SK-N-SH (cell line): Measurements from ENCODE around the gene PDLIM5. TPM values are rescaled to one million over a fixed set of nuclear protein-coding genes. Genes with fewer than 3 reads are reported as not detected.

Experiments
- CTCF ChIA-PET: fragments of 300-600, 350-600 bp; formaldehyde crosslinking; extraction: SDS; loops from one replicate; lab custom pipeline; 2021; lab: Yijun Ruan, JAX
- POLR2A ChIA-PET: fragments of 350-600 bp; sonication (Branson Sonifier 250); formaldehyde crosslinking; extraction: SDS; loops from one replicate; lab custom pipeline; 2020; ENCODE audit warnings: antibody characterized with exemption, inconsistent platforms; lab: Yijun Ruan, JAX
- DNase-seq: peaks from one replicate; pipeline ENCODE4 v3.0.0; 2012
- H2AFZ ChIP-seq: fragments of 200-600 bp; sonication (generic); 2 replicates; pipeline ENCODE4 v1.8.1; 2016; ENCODE audit warnings: antibody characterized with exemption, mild to moderate bottlenecking, low read depth
- H3F3A ChIP-seq: fragments of 200-600 bp; sonication (generic); replicated peaks from 2 replicates; pipeline ENCODE3; 2016; ENCODE audit warnings: antibody characterized with exemption, mild to moderate bottlenecking; ENCODE audit not compliant: insufficient read depth
- H3K27ac ChIP-seq, 2 experiments: fragments of 200-500 bp in 1 of 2; fragments of 200-600 bp in 1 of 2; sonication (Bioruptor generic) in 1 of 2; sonication (generic), shearing (Covaris generic) in 1 of 2; 2 replicates each; pipeline versions ENCODE4 v1.5.1 to v1.6.1; 2014 to 2016; ENCODE audit warnings: low read depth in 2 of 2, inconsistent platforms in 1 of 2, low read length in 1 of 2, mild to moderate bottlenecking in 1 of 2, mixed read lengths in 1 of 2
- H3K27me3 ChIP-seq: fragments of 200-600 bp; sonication (generic), shearing (Covaris generic); 2 replicates; pipeline ENCODE4 v1.6.1; 2016; ENCODE audit warnings: mixed run types; ENCODE audit not compliant: insufficient read depth
- H3K36me3 ChIP-seq, 2 experiments: fragments of 200-500 bp in 1 of 2; fragments of 200-600 bp in 1 of 2; sonication (Bioruptor generic) in 1 of 2; sonication (generic) in 1 of 2; replicated peaks in 1 of 2; 2 replicates each; pipeline versions ENCODE3 to v1.5.1; 2014 to 2016; ENCODE audit warnings: low read length in 1 of 2, mild to moderate bottlenecking in 1 of 2; ENCODE audit not compliant: insufficient read depth in 2 of 2, control insufficient read depth in 1 of 2
- H3K4me1 ChIP-seq, 2 experiments: fragments of 200-500 bp in 1 of 2; fragments of 200-600 bp in 1 of 2; sonication (Bioruptor generic) in 1 of 2; sonication (generic), shearing (Covaris generic) in 1 of 2; 2 replicates each; pipeline versions ENCODE4 v1.5.1 to v1.6.1; 2014 to 2016; ENCODE audit warnings: low read depth in 1 of 2, low read length in 1 of 2, mixed run types in 1 of 2; ENCODE audit not compliant: insufficient read depth in 2 of 2, control insufficient read depth in 1 of 2
- H3K4me2 ChIP-seq: fragments of 200-600 bp; sonication (generic), shearing (Covaris generic); 2 replicates; pipeline ENCODE4 v1.6.1; 2017; ENCODE audit warnings: mixed run types
- H3K4me3 ChIP-seq, 2 experiments: fragments of 200-500 bp in 1 of 2; fragments of 200-600 bp in 1 of 2; sonication (Bioruptor generic) in 1 of 2; sonication (generic), shearing (Covaris generic) in 1 of 2; 2 replicates each; pipeline versions ENCODE4 v1.5.1 to v1.8.1; 2014 to 2016; ENCODE audit warnings: low read depth in 2 of 2, inconsistent platforms in 1 of 2, low read length in 1 of 2, mild to moderate bottlenecking in 1 of 2, mixed read lengths in 1 of 2, moderate library complexity in 1 of 2
- H3K79me2 ChIP-seq: fragments of 200-600 bp; sonication (generic); 2 replicates; pipeline ENCODE4 v1.8.1; 2017; ENCODE audit warnings: mild to moderate bottlenecking; ENCODE audit not compliant: insufficient read depth
- H3K9ac ChIP-seq: fragments of 200-600 bp; sonication (generic); 2 replicates; pipeline ENCODE4 v1.6.1; 2017; ENCODE audit warnings: mixed run types
- H3K9me2 ChIP-seq: fragments of 200-600 bp; sonication (generic); 2 replicates; pipeline ENCODE4 v1.6.1; 2017; ENCODE audit warnings: mixed run types
- H3K9me3 ChIP-seq: fragments of 200-600 bp; sonication (generic); 2 replicates; pipeline ENCODE4 v1.6.1; 2017; ENCODE audit warnings: mixed run types, mild to moderate bottlenecking, moderate library complexity
- H4K20me1 ChIP-seq: fragments of 200-600 bp; sonication (generic); 2 replicates; pipeline ENCODE4 v1.6.1; 2017; ENCODE audit warnings: mild to moderate bottlenecking, mixed run types; ENCODE audit not compliant: insufficient read depth
- CHD2 ChIP-seq: fragments of 150-350 bp; IDR thresholded peaks from 2 replicates; pipeline ENCODE4 v1.6.1; 2018; ENCODE audit warnings: low read length; ENCODE audit not compliant: partially characterized antibody
- ELF1 ChIP-seq: IDR thresholded peaks from 2 replicates; pipeline ENCODE4 v1.4.0; 2012
- EP300 ChIP-seq, 2 experiments: IDR thresholded peaks; 2 replicates each; pipeline versions ENCODE4 v1.4.0 to v1.6.1; 2012; ENCODE audit warnings: borderline replicate concordance in 1 of 2, low read depth in 1 of 2, low read length in 1 of 2
- EZH2phosphoT487 ChIP-seq: fragments of 200-600 bp; sonication (generic); IDR thresholded peaks from 2 replicates; pipeline ENCODE4 v1.6.1; 2017; ENCODE audit warnings: low read depth, mixed run types, mild to moderate bottlenecking, antibody characterized with exemption, moderate library complexity, borderline replicate concordance
- FOSL2 ChIP-seq: IDR thresholded peaks from 2 replicates; pipeline ENCODE4 v1.4.0; 2012; ENCODE audit warnings: low read depth, mild to moderate bottlenecking, moderate library complexity, borderline replicate concordance
- FOXM1 ChIP-seq: IDR thresholded peaks from 2 replicates; pipeline ENCODE4 v1.4.0; 2012; ENCODE audit warnings: low read depth, mild to moderate bottlenecking
- GABPA ChIP-seq: IDR thresholded peaks from 2 replicates; pipeline ENCODE4 v1.4.0; 2012; ENCODE audit warnings: low read depth, mild to moderate bottlenecking
- GATA2 ChIP-seq: sonication (generic); formaldehyde crosslinking; IDR thresholded peaks from 2 replicates; pipeline ENCODE4 v1.5.0; 2020; ENCODE audit warnings: mild to moderate bottlenecking, missing genetic modification reagents
- MEF2A ChIP-seq: IDR thresholded peaks from 2 replicates; pipeline ENCODE4 v1.4.0; 2012; ENCODE audit warnings: low read depth, borderline replicate concordance
- MXI1 ChIP-seq: IDR thresholded peaks from 2 replicates; pipeline ENCODE4 v1.6.1; 2012; ENCODE audit warnings: mild to moderate bottlenecking, low read depth, low read length, improper control_type of control experiment
- NFIC ChIP-seq: IDR thresholded peaks from 2 replicates; pipeline ENCODE4 v1.4.0; 2012; ENCODE audit warnings: borderline replicate concordance
- NRF1 ChIP-seq: IDR thresholded peaks from 2 replicates; pipeline ENCODE4 v1.6.1; 2012; ENCODE audit warnings: low read depth, mild to moderate bottlenecking, low read length
- POLR2AphosphoS5 ChIP-seq: IDR thresholded peaks from 2 replicates; pipeline ENCODE4 v1.6.1; 2012; ENCODE audit warnings: low read depth, low read length
- RCOR1 ChIP-seq: fragments of 150-350 bp; IDR thresholded peaks from 2 replicates; pipeline ENCODE4 v1.6.1; 2017; ENCODE audit warnings: antibody characterized with exemption, low read length
- SIN3A ChIP-seq: IDR thresholded peaks from 2 replicates; pipeline ENCODE4 v1.6.1; 2012; ENCODE audit warnings: low read depth, mild to moderate bottlenecking, low read length, moderate library complexity, borderline replicate concordance
- SMC3 ChIP-seq: IDR thresholded peaks from 2 replicates; pipeline ENCODE4 v1.6.1; 2012; ENCODE audit warnings: low read depth, low read length, improper control_type of control experiment
- TEAD4 ChIP-seq: IDR thresholded peaks from 2 replicates; pipeline ENCODE4 v1.4.0; 2012; ENCODE audit warnings: mild to moderate bottlenecking, borderline replicate concordance; ENCODE audit not compliant: insufficient read depth
- YY1 ChIP-seq: IDR thresholded peaks from 2 replicates; pipeline ENCODE4 v1.4.0; 2012; ENCODE audit warnings: low read depth, mild to moderate bottlenecking
- WGBS: methylation state at CpG from one replicate; pipeline ENCODE4 v1.1.6; 2017; ENCODE audit warnings: low lambda C conversion rate; 5-methylcytosine and 5-hydroxymethylcytosine counted together
- polyA plus RNA-seq, 3 experiments: library from polyadenylated mRNA; depleted of rRNA; stranded (reverse); fragments of >200 nt; gene quantifications; 2 replicates each; pipeline ENCODE4 v1.2.3, GENCODE V29; 2012
- TF ChIP-seq, protein P1 (sequence below): IDR thresholded peaks from 2 replicates; pipeline ENCODE4 v1.4.0; 2012; ENCODE audit warnings: low read depth, borderline replicate concordance
- TF ChIP-seq, protein P2 (sequence below): IDR thresholded peaks from 2 replicates; pipeline ENCODE4 v1.4.0; 2012; ENCODE audit warnings: low read depth
- TF ChIP-seq, protein P3 (sequence below): IDR thresholded peaks from 2 replicates; pipeline ENCODE4; 2012
- TF ChIP-seq, protein P4 (sequence below): IDR thresholded peaks from 2 replicates; pipeline ENCODE4 v1.6.1; 2012; ENCODE audit warnings: mild to moderate bottlenecking, low read depth, low read length, moderate library complexity

Gene PDLIM5
- polyA plus RNA-seq, 1 of the 3 experiments (the other 2 are of a cell fraction) = 36.7 TPM

DNA sequence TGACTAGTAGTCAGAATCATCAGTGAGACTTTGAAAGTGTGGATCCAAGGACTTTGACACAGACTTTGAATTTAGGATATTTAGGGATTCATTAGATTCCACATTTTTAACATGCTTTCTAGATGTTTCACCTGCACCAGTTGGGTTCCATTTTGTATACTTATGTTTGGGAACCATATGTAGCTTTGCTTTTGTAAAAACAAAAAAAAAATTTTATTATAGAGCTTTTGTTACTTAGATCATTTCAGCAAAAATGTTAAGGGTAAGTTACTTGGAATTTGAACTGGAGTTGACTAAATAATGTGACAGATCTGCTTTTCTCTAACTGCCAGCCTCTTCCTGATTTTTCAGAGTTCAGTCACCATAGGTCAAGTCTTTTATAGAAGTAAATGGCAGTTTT is 14.6 kb downstream of the PDLIM5 start:
- no peaks in the 10 kb centered on the region for H3K27me3 ChIP-seq
- POLR2A ChIA-PET = no interaction called here
- DNase-seq = no peak
- H3K79me2 ChIP-seq = peaks cover 100% of the 10 kb centered on the region
- peaks cover 0 to 4% of the 10 kb centered on the region in 2 experiments; a peak in 2 of 4 replicates for H3K4me1 ChIP-seq
- CTCF ChIA-PET = no interaction called here
- H3K9ac ChIP-seq = no peak overlapping the region
- 0 out of 4 replicates have a peak overlapping the region, but pooled peaks of 1 of the 2 experiments have one; percentile 2 for H3K27ac ChIP-seq
- no peak overlapping the region for H3K4me2 ChIP-seq
- no peaks in the 10 kb centered on the region for H3K9me3 ChIP-seq
- no peak overlapping the region for H2AFZ ChIP-seq
- no peak for TF ChIP-seq EP300 (IDR thresholded peaks at IDR 0.05; ENCODE audit: borderline replicate concordance in 1 of 2, low read depth in 1 of 2, low read length in 1 of 2)
- TF ChIP-seq MEF2A = no peak
- TF ChIP-seq, protein P1, sequence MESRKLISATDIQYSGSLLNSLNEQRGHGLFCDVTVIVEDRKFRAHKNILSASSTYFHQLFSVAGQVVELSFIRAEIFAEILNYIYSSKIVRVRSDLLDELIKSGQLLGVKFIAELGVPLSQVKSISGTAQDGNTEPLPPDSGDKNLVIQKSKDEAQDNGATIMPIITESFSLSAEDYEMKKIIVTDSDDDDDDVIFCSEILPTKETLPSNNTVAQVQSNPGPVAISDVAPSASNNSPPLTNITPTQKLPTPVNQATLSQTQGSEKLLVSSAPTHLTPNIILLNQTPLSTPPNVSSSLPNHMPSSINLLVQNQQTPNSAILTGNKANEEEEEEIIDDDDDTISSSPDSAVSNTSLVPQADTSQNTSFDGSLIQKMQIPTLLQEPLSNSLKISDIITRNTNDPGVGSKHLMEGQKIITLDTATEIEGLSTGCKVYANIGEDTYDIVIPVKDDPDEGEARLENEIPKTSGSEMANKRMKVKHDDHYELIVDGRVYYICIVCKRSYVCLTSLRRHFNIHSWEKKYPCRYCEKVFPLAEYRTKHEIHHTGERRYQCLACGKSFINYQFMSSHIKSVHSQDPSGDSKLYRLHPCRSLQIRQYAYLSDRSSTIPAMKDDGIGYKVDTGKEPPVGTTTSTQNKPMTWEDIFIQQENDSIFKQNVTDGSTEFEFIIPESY = no peak
- TF ChIP-seq EZH2phosphoT487 = no peak
- no peak for TF ChIP-seq CHD2
- no peak for TF ChIP-seq NRF1
- TF ChIP-seq FOXM1 = no peak
- no peak for TF ChIP-seq POLR2AphosphoS5
- no peak for TF ChIP-seq SMC3
- TF ChIP-seq TEAD4 = no peak
- TF ChIP-seq, protein P2, sequence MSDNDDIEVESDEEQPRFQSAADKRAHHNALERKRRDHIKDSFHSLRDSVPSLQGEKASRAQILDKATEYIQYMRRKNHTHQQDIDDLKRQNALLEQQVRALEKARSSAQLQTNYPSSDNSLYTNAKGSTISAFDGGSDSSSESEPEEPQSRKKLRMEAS = no peak
- no peak for TF ChIP-seq GABPA
- TF ChIP-seq FOSL2 = no peak
- TF ChIP-seq ELF1 = no peak
- TF ChIP-seq, protein P3, sequence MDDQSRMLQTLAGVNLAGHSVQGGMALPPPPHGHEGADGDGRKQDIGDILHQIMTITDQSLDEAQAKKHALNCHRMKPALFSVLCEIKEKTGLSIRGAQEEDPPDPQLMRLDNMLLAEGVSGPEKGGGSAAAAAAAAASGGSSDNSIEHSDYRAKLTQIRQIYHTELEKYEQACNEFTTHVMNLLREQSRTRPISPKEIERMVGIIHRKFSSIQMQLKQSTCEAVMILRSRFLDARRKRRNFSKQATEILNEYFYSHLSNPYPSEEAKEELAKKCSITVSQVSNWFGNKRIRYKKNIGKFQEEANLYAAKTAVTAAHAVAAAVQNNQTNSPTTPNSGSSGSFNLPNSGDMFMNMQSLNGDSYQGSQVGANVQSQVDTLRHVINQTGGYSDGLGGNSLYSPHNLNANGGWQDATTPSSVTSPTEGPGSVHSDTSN = no peak
- no peak for TF ChIP-seq SIN3A
- TF ChIP-seq NFIC = no peak
- no peak overlapping the region for H3K4me3 ChIP-seq
- H4K20me1 ChIP-seq = peaks cover 26% of the 10 kb centered on the region
- peaks cover 26% of the 10 kb centered on the region for H3F3A ChIP-seq
- no peaks in the 10 kb centered on the region for H3K9me2 ChIP-seq
- peaks cover 0 to 4% of the 10 kb centered on the region in 2 experiments for H3K36me3 ChIP-seq

DNA sequence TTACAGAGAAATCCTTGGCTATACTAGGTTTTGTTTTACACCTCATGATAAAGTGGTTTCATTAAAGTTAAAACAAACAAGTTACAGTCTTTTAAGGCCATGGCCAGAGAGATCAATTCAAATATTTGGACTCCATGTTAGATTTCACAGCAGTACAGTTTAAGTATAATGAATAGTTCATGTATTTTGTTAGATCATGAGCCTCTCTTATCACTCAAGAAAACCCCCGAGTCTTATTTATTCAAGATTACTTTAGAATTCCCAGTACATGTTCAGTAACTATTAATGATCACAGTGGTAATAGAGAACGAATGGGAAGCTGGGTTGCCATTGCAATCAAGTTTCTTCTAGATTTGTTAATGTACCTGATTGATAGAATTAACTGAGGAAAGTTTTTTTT is 15.2 kb downstream of the PDLIM5 start:
- Histone ChIP-seq H3K27ac (no peak overlapping the region), H2AFZ (no peak overlapping the region), H4K20me1 (peaks cover 22% of the 10 kb centered on the region), H3K27me3 (no peaks in the 10 kb centered on the region), H3K79me2 (peaks cover 100% of the 10 kb centered on the region), H3K36me3 (peaks cover 0 to 4% of the 10 kb centered on the region in 2 experiments), H3K9me3 (no peaks in the 10 kb centered on the region), H3K9ac (no peak overlapping the region), H3K9me2 (no peaks in the 10 kb centered on the region), H3K4me2 (no peak overlapping the region), H3K4me1 (peaks cover 0 to 4% of the 10 kb centered on the region in 2 experiments; a peak in 2 of 4 replicates), H3F3A (peaks cover 31% of the 10 kb centered on the region), H3K4me3 (no peak overlapping the region)
- DNase-seq = no peak
- CTCF ChIA-PET = no interaction called here
- 96% methylated on average over 2 of the region's 2 CpGs for WGBS
- POLR2A ChIA-PET = no interaction called here
- no peak for TF ChIP-seq GATA2
- TF ChIP-seq ELF1 = no peak
- TF ChIP-seq FOXM1 = no peak
- TF ChIP-seq, protein P4, sequence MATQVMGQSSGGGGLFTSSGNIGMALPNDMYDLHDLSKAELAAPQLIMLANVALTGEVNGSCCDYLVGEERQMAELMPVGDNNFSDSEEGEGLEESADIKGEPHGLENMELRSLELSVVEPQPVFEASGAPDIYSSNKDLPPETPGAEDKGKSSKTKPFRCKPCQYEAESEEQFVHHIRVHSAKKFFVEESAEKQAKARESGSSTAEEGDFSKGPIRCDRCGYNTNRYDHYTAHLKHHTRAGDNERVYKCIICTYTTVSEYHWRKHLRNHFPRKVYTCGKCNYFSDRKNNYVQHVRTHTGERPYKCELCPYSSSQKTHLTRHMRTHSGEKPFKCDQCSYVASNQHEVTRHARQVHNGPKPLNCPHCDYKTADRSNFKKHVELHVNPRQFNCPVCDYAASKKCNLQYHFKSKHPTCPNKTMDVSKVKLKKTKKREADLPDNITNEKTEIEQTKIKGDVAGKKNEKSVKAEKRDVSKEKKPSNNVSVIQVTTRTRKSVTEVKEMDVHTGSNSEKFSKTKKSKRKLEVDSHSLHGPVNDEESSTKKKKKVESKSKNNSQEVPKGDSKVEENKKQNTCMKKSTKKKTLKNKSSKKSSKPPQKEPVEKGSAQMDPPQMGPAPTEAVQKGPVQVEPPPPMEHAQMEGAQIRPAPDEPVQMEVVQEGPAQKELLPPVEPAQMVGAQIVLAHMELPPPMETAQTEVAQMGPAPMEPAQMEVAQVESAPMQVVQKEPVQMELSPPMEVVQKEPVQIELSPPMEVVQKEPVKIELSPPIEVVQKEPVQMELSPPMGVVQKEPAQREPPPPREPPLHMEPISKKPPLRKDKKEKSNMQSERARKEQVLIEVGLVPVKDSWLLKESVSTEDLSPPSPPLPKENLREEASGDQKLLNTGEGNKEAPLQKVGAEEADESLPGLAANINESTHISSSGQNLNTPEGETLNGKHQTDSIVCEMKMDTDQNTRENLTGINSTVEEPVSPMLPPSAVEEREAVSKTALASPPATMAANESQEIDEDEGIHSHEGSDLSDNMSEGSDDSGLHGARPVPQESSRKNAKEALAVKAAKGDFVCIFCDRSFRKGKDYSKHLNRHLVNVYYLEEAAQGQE = no peak
- no peak for TF ChIP-seq EZH2phosphoT487
- TF ChIP-seq, protein P2 = no peak
- TF ChIP-seq YY1 = no peak
- no peak for TF ChIP-seq NRF1
- no peak for TF ChIP-seq MEF2A
- no peak for TF ChIP-seq SIN3A
- no peak for TF ChIP-seq CHD2
- TF ChIP-seq TEAD4 = no peak
- TF ChIP-seq RCOR1 = no peak
- TF ChIP-seq MXI1 = no peak
